ENCODE data around the gene CDH2. TPM values are rescaled to one million over a fixed set of nuclear protein-coding genes. Genes with fewer than 3 reads are reported as not detected.

Gene CDH2
- total and polyA plus RNA-seq, 2 experiments from 2014 or later: 14.7 to 36.9 TPM

GRCh38 chr18:28189400-28190239, 12.7 kb upstream of the CDH2 start:
- DNase-seq (ENCODE audit: low spot score) (peak; percentile 89), ATAC-seq (peak; percentile 77)
- no peaks in the 10 kb centered on the region for H3K4me1 ChIP-seq (ENCODE audit: insufficient read depth)
- H3K4me3 ChIP-seq: no peak overlapping the region
- Mint-ChIP-seq H3K4me1 (no peaks in the 10 kb centered on the region), H3K27me3 (ENCODE audit: insufficient read depth, low read depth, poor library complexity) (peaks cover 2% of the 10 kb centered on the region), H3K27ac (no peak overlapping the region), H3K9me3 (peaks cover 4% of the 10 kb centered on the region; the same call in 2 of the 3 replicates), H3K4me3 (no peak overlapping the region), H3K36me3 (ENCODE audit: low read depth) (no peaks in the 10 kb centered on the region)
- no peak overlapping the region for H3K27ac ChIP-seq (ENCODE audit: low read depth)
- no peaks in the 10 kb centered on the region for H3K79me2 ChIP-seq (replicated peaks; ENCODE audit: insufficient read depth)
- no peaks in the 10 kb centered on the region for H3K9me2 ChIP-seq (ENCODE audit: insufficient read depth)
- no peak overlapping the region for H2AFZ ChIP-seq
- H3K4me2 ChIP-seq: no peak overlapping the region
- no peaks in the 10 kb centered on the region for H3F3A ChIP-seq (replicated peaks; ENCODE audit: low read depth)
- H3K27me3 ChIP-seq (ENCODE audit: insufficient read depth): no peaks in the 10 kb centered on the region
- TF ChIP-seq CTCF (conservative IDR thresholded peaks at IDR 0.05; ENCODE audit: low read depth in 2 of 2): peak; percentile 90 to 94
- TF ChIP-seq CREB1 (CRISPR knock-in tag; IDR thresholded peaks at IDR 0.05; ENCODE audit: low read depth): no peak
- TF ChIP-seq STAT1 (IDR thresholded peaks at IDR 0.05; ENCODE audit: unreplicated experiment): no peak
- no peaks in the 10 kb centered on the region for H4K20me1 ChIP-seq (replicated peaks; ENCODE audit: insufficient read depth)
- H3K36me3 ChIP-seq (ENCODE audit: insufficient read depth): no peaks in the 10 kb centered on the region

GRCh38 chr18:28185121-28185520, 8.2 kb upstream of the CDH2 start:
- H3K36me3 Mint-ChIP-seq (ENCODE audit: low read depth): no peaks in the 10 kb centered on the region
- H3K27me3 Mint-ChIP-seq (ENCODE audit: insufficient read depth, low read depth, poor library complexity): peaks cover 2% of the 10 kb centered on the region
- no peaks in the 10 kb centered on the region for H3K36me3 ChIP-seq (ENCODE audit: insufficient read depth)
- no peak overlapping the region for H2AFZ ChIP-seq
- no peaks in the 10 kb centered on the region for H3K79me2 ChIP-seq (replicated peaks; ENCODE audit: insufficient read depth)
- H3F3A ChIP-seq (replicated peaks; ENCODE audit: low read depth): no peaks in the 10 kb centered on the region
- DNase-seq (ENCODE audit: low spot score) (no peak), ATAC-seq (no peak)
- H3K4me3 Mint-ChIP-seq: no peak overlapping the region
- H3K4me1 Mint-ChIP-seq: peaks cover 30% of the 10 kb centered on the region
- H3K4me1 ChIP-seq (ENCODE audit: insufficient read depth): peaks cover 26% of the 10 kb centered on the region
- no peak overlapping the region for H3K4me2 ChIP-seq
- no peak overlapping the region for H3K27ac Mint-ChIP-seq
- H3K4me3 ChIP-seq: no peak overlapping the region
- no peaks in the 10 kb centered on the region for H4K20me1 ChIP-seq (replicated peaks; ENCODE audit: insufficient read depth)
- H3K27me3 ChIP-seq (ENCODE audit: insufficient read depth): peaks cover 4% of the 10 kb centered on the region; the same call in 1 of the 2 replicates
- H3K9me2 ChIP-seq (ENCODE audit: insufficient read depth): no peaks in the 10 kb centered on the region
- no peak overlapping the region for H3K27ac ChIP-seq (ENCODE audit: low read depth)
- H3K9me3 Mint-ChIP-seq: peaks cover 4% of the 10 kb centered on the region; the same call in 2 of the 3 replicates
- TF ChIP-seq NANOG (IDR thresholded peaks at IDR 0.05; ENCODE audit: borderline replicate concordance) (no peak), EZH2 (IDR thresholded peaks at IDR 0.05; ENCODE audit: low read depth, unreplicated experiment) (no peak), STAT1 (IDR thresholded peaks at IDR 0.05; ENCODE audit: unreplicated experiment) (no peak), ZNF114 (CRISPR knock-in tag; IDR thresholded peaks at IDR 0.05) (no peak), EZH2phosphoT487 (IDR thresholded peaks at IDR 0.05; ENCODE audit: unreplicated experiment) (no peak), POLR2AphosphoS5 (IDR thresholded peaks at IDR 0.05; ENCODE audit: low read depth) (no peak), ZNF331 (CRISPR knock-in tag; IDR thresholded peaks at IDR 0.05; ENCODE audit: low read depth) (no peak)
- TF ChIP-seq, protein P1, sequence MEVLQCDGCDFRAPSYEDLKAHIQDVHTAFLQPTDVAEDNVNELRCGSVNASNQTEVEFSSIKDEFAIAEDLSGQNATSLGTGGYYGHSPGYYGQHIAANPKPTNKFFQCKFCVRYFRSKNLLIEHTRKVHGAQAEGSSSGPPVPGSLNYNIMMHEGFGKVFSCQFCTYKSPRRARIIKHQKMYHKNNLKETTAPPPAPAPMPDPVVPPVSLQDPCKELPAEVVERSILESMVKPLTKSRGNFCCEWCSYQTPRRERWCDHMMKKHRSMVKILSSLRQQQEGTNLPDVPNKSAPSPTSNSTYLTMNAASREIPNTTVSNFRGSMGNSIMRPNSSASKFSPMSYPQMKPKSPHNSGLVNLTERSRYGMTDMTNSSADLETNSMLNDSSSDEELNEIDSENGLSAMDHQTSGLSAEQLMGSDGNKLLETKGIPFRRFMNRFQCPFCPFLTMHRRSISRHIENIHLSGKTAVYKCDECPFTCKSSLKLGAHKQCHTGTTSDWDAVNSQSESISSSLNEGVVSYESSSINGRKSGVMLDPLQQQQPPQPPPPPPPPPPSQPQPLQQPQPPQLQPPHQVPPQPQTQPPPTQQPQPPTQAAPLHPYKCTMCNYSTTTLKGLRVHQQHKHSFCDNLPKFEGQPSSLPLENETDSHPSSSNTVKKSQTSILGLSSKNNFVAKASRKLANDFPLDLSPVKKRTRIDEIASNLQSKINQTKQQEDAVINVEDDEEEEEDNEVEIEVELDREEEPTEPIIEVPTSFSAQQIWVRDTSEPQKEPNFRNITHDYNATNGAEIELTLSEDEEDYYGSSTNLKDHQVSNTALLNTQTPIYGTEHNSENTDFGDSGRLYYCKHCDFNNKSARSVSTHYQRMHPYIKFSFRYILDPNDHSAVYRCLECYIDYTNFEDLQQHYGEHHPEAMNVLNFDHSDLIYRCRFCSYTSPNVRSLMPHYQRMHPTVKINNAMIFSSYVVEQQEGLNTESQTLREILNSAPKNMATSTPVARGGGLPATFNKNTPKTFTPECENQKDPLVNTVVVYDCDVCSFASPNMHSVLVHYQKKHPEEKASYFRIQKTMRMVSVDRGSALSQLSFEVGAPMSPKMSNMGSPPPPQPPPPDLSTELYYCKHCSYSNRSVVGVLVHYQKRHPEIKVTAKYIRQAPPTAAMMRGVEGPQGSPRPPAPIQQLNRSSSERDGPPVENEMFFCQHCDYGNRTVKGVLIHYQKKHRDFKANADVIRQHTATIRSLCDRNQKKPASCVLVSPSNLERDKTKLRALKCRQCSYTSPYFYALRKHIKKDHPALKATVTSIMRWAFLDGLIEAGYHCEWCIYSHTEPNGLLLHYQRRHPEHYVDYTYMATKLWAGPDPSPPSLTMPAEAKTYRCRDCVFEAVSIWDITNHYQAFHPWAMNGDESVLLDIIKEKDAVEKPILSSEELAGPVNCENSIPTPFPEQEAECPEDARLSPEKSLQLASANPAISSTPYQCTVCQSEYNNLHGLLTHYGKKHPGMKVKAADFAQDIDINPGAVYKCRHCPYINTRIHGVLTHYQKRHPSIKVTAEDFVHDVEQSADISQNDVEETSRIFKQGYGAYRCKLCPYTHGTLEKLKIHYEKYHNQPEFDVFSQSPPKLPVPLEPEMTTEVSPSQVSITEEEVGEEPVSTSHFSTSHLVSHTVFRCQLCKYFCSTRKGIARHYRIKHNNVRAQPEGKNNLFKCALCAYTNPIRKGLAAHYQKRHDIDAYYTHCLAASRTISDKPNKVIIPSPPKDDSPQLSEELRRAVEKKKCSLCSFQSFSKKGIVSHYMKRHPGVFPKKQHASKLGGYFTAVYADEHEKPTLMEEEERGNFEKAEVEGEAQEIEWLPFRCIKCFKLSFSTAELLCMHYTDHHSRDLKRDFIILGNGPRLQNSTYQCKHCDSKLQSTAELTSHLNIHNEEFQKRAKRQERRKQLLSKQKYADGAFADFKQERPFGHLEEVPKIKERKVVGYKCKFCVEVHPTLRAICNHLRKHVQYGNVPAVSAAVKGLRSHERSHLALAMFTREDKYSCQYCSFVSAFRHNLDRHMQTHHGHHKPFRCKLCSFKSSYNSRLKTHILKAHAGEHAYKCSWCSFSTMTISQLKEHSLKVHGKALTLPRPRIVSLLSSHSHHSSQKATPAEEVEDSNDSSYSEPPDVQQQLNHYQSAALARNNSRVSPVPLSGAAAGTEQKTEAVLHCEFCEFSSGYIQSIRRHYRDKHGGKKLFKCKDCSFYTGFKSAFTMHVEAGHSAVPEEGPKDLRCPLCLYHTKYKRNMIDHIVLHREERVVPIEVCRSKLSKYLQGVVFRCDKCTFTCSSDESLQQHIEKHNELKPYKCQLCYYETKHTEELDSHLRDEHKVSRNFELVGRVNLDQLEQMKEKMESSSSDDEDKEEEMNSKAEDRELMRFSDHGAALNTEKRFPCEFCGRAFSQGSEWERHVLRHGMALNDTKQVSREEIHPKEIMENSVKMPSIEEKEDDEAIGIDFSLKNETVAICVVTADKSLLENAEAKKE (CRISPR knock-in tag; IDR thresholded peaks at IDR 0.05): no peak
- TF ChIP-seq, protein P2, sequence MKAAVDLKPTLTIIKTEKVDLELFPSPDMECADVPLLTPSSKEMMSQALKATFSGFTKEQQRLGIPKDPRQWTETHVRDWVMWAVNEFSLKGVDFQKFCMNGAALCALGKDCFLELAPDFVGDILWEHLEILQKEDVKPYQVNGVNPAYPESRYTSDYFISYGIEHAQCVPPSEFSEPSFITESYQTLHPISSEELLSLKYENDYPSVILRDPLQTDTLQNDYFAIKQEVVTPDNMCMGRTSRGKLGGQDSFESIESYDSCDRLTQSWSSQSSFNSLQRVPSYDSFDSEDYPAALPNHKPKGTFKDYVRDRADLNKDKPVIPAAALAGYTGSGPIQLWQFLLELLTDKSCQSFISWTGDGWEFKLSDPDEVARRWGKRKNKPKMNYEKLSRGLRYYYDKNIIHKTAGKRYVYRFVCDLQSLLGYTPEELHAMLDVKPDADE (IDR thresholded peaks at IDR 0.05): no peak
